Panc1 (cell line): ENCODE results near the gene MACROD1.

Experiments used
- CTCF ChIP-seq: fragments of 450-650 bp; IDR thresholded peaks from 2 replicates; pipeline ENCODE4 v1.5.1; 2017; ENCODE audit warnings: mild to moderate bottlenecking
- POLR2AphosphoS5 ChIP-seq: IDR thresholded peaks from 2 replicates; pipeline ENCODE4 v1.6.1; 2012; ENCODE audit warnings: mild to moderate bottlenecking, low read depth, low read length, moderate library complexity
- SIN3A ChIP-seq: IDR thresholded peaks from 2 replicates; pipeline ENCODE4 v1.6.1; 2012; ENCODE audit warnings: low read depth, mild to moderate bottlenecking, low read length, moderate library complexity, borderline replicate concordance; ENCODE audit not compliant: insufficient read depth

GRCh38 chr11:64115531-64116522 lies 50.1 kb downstream of the MACROD1 start:
- TF ChIP-seq CTCF (no peak), POLR2AphosphoS5 (no peak), SIN3A (no peak)
